Small intestine (tissue), 7 donors: ENCODE measurements around the gene FBXO10. TPM values are rescaled to one million over a fixed set of nuclear protein-coding genes. Genes with fewer than 3 reads are reported as not detected.

Source experiments
- DNase-seq, 2 donors: peaks; one replicate each; pipeline versions ENCODE4 v3.0.0 to v3.0.0-alpha.2; 2013
- FAIRE-seq: peaks from 2 replicates; lab custom pipeline; 2012; peaks lifted over from hg19 to GRCh38; lab: Jason Lieb, UNC
- H3K27ac ChIP-seq, 3 donors: one replicate each; pipeline ENCODE4 v1.5.1; 2013; ENCODE audit warnings: low read length in 2 of 3, mild to moderate bottlenecking in 2 of 3, control low read depth in 1 of 3, inconsistent platforms in 1 of 3, low read depth in 1 of 3, moderate library complexity in 1 of 3
- H3K27me3 ChIP-seq, 3 donors: one replicate each; pipeline ENCODE4 v1.6.1; 2013; ENCODE audit warnings: low read length in 3 of 3, inconsistent platforms in 1 of 3; ENCODE audit not compliant: control insufficient read depth in 3 of 3, insufficient read depth in 3 of 3
- H3K36me3 ChIP-seq, 3 donors: one replicate each; pipeline ENCODE4 v1.6.1; 2013; ENCODE audit warnings: low read length in 3 of 3, inconsistent platforms in 1 of 3, low read depth in 1 of 3, mild to moderate bottlenecking in 1 of 3, moderate library complexity in 1 of 3; ENCODE audit not compliant: control insufficient read depth in 3 of 3, insufficient read depth in 2 of 3
- H3K4me1 ChIP-seq, 3 donors: one replicate each; pipeline ENCODE4 v1.6.1; 2013; ENCODE audit warnings: low read length in 2 of 3, inconsistent platforms in 1 of 3, low read depth in 1 of 3, mild to moderate bottlenecking in 1 of 3, moderate library complexity in 1 of 3; ENCODE audit not compliant: control insufficient read depth in 3 of 3, insufficient read depth in 2 of 3
- H3K4me3 ChIP-seq, 3 donors: one replicate each; pipeline ENCODE4 v1.5.1; 2013; ENCODE audit warnings: low read length in 3 of 3, control low read depth in 1 of 3, inconsistent platforms in 1 of 3, low read depth in 1 of 3, mild to moderate bottlenecking in 1 of 3, moderate library complexity in 1 of 3
- H3K9me3 ChIP-seq, 2 donors: one replicate each; pipeline ENCODE4 v1.6.1; 2013; ENCODE audit warnings: low read depth in 1 of 2, low read length in 1 of 2; ENCODE audit not compliant: control insufficient read depth in 2 of 2, insufficient read depth in 1 of 2
- WGBS, 3 donors: extraction: QIAGEN DNeasy Blood & Tissue Kit; methylation state at CpG; one replicate each; pipeline ENCODE4 v1.1.7; 2013; 5-methylcytosine and 5-hydroxymethylcytosine counted together
- polyA plus RNA-seq, 4 donors: library from polyadenylated mRNA; stranded (reverse) in 3 of 4; unstranded in 1 of 4; fragments of 200-250 nt in 3 of 4; fragments of 120-200 nt in 1 of 4; gene quantifications; one replicate each; pipeline versions ENCODE4 v1.2.1 to v1.2.3, GENCODE V29; 2013
- donor health status: healthy with polysubstance abuse.
- donor health status: control.
- donor health status: control.
- donor health status: Bipolar disorder and iron deficiency.
- donor health status: healthy.

FBXO10 gene
- polyA plus RNA-seq, 4 donors, result 1.4 to 4.4 (median 2.4) TPM

GRCh38 chr9:37565661-37566618 is 10.2 kb downstream of the FBXO10 start:
- Histone ChIP-seq H3K9me3 (peaks cover 2 to 14% of the 10 kb centered on the region in 2 donors), H3K36me3 (peaks cover 0 to 2% (median 0%) of the 10 kb centered on the region in 3 donors), H3K27ac (no peak overlapping the region), H3K4me1 (no peaks in the 10 kb centered on the region), H3K4me3 (no peak overlapping the region), H3K27me3 (no peaks in the 10 kb centered on the region)
- no peak for DNase-seq
- 80 to 89% (median 89%) methylated on average over 7 of the region's 7 CpGs for WGBS, 3 donors
- no peak for FAIRE-seq

DNA sequence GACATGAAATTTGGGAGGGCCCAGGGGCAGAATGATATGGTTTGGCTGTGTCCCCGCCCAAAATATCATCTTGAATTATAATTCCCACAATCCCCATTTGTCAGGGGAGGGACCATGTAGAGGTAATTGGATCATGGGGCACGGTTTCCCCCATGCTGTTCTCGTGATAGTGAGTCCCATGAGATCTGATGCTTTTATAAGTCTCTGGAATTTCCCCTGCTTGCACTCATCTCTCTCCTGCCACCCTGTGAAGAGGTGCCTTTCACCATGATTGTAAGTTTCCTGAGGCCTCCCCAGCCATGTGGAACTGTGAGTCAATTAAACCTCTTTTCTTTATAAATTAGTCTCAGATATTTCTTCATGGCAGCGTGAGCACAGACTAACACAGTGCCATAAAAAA is 11.3 kb downstream of the FBXO10 start:
- DNase-seq, result no peak
- WGBS, 3 donors, result 82 to 91% (median 90%) methylated on average over 4 of the region's 4 CpGs
- H3K36me3 ChIP-seq, result peaks cover 0 to 2% (median 0%) of the 10 kb centered on the region in 3 donors
- H3K4me3 ChIP-seq, result no peak overlapping the region
- no peak for FAIRE-seq
- H3K9me3 ChIP-seq, result peaks cover 2 to 14% of the 10 kb centered on the region in 2 donors
- no peaks in the 10 kb centered on the region for H3K4me1 ChIP-seq
- H3K27me3 ChIP-seq, result no peaks in the 10 kb centered on the region
- H3K27ac ChIP-seq, result no peak overlapping the region

DNA sequence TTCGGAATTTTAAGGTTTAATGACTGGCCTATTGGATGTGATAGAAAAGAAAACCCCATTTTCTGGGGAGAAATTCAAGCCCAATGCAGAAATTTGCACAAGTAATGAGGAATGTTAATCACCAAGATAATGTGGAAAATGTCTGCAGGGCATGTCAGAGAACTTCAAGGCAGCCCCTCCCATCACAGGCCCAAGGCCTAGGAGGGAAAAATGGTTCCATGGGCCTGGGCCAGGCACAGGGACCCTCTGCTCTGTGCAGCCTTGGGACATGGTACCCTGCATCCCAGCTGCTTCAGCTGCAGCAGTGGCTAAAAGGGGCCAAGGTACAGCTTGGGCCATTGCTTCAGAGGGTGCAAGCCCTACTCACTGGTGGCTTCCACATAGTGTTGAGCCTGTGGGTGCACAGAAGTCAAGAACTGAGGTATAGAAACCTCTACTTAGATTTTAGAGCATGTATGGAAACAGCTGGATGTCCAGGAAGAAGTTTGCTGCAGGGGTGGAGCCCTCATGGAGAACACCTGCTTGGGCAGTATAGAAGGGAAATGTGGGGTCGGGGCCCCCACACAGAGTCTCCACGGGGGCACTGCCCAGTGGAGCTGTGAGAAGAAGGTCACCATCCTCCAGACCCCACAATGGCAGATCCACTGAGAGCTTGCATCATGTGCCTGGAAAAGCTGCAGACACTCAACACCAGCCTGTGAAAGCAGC is 12.2 kb downstream of the FBXO10 start:
- FAIRE-seq, result no peak
- no peak overlapping the region for H3K27ac ChIP-seq
- H3K27me3 ChIP-seq, result no peaks in the 10 kb centered on the region
- WGBS, 3 donors, result 64 to 82% (median 67%) methylated on average over 3 of the region's 3 CpGs
- H3K36me3 ChIP-seq, result peaks cover 0 to 2% (median 0%) of the 10 kb centered on the region in 3 donors
- DNase-seq, result no peak
- no peaks in the 10 kb centered on the region for H3K4me1 ChIP-seq
- no peak overlapping the region for H3K4me3 ChIP-seq
- peaks cover 2 to 14% of the 10 kb centered on the region in 2 donors for H3K9me3 ChIP-seq

DNA sequence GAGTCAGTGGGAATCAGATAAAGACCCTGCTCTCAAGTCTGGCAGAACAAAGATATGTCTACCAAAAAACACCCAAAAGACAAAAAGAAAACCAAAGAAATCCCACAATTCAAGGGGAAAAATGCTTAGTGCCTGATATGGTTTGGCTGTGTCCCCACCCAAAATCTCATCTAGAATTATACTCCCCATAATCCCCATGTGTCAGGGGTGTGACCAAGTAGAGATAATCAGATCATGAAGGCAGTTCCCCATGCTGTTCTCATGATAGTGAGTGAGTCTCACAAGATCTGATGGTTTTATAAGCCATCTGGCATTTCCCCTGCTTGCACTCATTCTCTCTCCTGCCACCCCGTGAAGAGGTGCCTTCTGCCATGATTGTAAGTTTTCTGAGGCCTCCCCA is 13.4 kb downstream of the FBXO10 start:
- WGBS, 3 donors, result 84 to 96% (median 84%) methylated on average over 1 of the region's 1 CpG
- Histone ChIP-seq H3K27me3 (no peaks in the 10 kb centered on the region), H3K9me3 (peaks cover 2 to 14% of the 10 kb centered on the region in 2 donors), H3K36me3 (peaks cover 0 to 2% (median 0%) of the 10 kb centered on the region in 3 donors), H3K4me1 (no peaks in the 10 kb centered on the region), H3K4me3 (no peak overlapping the region), H3K27ac (no peak overlapping the region)
- FAIRE-seq, result no peak
- DNase-seq, result no peak

DNA sequence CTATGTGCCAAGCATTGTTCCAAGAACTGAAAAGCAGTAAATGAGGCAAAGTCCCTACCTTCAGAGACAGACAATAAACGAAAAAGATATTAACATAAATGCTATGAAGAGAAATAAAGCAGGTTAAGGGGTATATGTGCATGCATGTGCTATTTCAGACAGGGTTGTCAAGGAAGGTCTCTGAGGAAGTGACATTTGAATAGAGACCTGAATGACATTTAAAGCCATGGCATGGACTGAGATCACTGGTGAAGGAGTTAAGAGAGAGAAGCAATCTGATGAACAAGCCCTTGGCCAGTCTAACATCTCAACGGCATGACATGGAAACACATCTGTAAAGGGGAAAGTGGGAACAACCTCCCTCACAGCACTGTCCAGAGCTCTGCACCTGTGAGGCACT is 14.5 kb downstream of the FBXO10 start:
- Histone ChIP-seq H3K4me1 (no peaks in the 10 kb centered on the region), H3K36me3 (peaks cover 0 to 2% (median 0%) of the 10 kb centered on the region in 3 donors), H3K27ac (no peak overlapping the region), H3K4me3 (no peak overlapping the region), H3K27me3 (no peaks in the 10 kb centered on the region), H3K9me3 (peaks cover 2 to 14% of the 10 kb centered on the region in 2 donors)
- DNase-seq (no peak), FAIRE-seq (no peak)
- 54 to 79% (median 64%) methylated on average over 2 of the region's 2 CpGs for WGBS, 3 donors

- 88 to 91% (median 91%) methylated on average over 5 of the region's 5 CpGs for WGBS, 3 donors
- FAIRE-seq (no peak), DNase-seq (no peak)
- Histone ChIP-seq H3K4me1 (no peaks in the 10 kb centered on the region), H3K27ac (no peak overlapping the region), H3K36me3 (peaks cover 0 to 2% (median 0%) of the 10 kb centered on the region in 3 donors), H3K4me3 (no peak overlapping the region), H3K27me3 (no peaks in the 10 kb centered on the region), H3K9me3 (peaks cover 2 to 13% of the 10 kb centered on the region in 2 donors)
Observed at GRCh38 chr9:37559855-37560592, 16.2 kb downstream of the FBXO10 start.

DNA sequence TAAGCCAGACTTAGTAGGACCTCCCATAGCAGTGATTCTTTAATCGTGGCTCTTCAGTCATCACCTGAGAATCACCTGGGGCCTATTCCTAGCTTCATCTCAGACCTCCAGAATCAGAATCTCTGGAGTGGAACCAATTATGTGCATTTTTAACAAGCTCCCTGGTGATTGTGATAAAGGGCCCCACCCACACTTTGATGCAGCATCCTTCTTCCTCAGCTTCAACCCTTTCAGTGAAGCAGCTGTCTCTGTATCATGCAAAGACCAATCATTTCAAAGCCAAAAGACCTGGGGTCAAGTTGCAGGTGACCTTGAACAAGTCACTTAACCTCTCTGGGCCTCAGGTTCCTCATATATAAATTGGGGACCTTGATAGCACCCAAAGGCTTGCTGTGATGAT is 17.1 kb downstream of the FBXO10 start:
- no peak overlapping the region for H3K27ac ChIP-seq
- no peak for FAIRE-seq
- WGBS, 3 donors, result 75 to 84% (median 80%) methylated on average over 1 of the region's 1 CpG
- H3K27me3 ChIP-seq, result no peaks in the 10 kb centered on the region
- H3K36me3 ChIP-seq, result peaks cover 0 to 2% (median 0%) of the 10 kb centered on the region in 3 donors
- peaks cover 2 to 4% of the 10 kb centered on the region in 2 donors for H3K9me3 ChIP-seq
- no peak for DNase-seq
- no peak overlapping the region for H3K4me3 ChIP-seq
- H3K4me1 ChIP-seq, result no peaks in the 10 kb centered on the region

DNA sequence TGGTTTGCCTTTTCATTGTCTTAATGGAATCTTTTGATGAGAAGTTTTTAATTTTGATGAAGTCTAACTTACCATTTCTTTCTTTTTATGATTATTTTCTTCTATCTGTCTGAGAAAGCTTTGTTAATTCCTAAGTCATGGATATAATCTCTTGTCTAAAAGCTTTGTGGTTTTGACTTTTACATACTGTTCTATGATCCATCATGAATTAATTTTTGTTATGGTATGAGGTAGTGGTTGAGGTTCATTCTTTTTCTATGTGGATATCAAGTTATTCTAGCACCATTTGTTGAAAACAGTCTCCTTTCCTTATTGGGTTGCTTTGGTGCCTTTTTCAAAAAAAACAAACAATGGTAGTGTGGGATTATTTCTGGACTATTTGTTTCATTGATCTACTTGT is 20.4 kb downstream of the FBXO10 start:
- DNase-seq (no peak), FAIRE-seq (no peak)
- Histone ChIP-seq H3K4me3 (no peak overlapping the region), H3K36me3 (no peaks in the 10 kb centered on the region), H3K4me1 (no peaks in the 10 kb centered on the region), H3K27me3 (no peaks in the 10 kb centered on the region), H3K9me3 (no peaks in the 10 kb centered on the region), H3K27ac (no peak overlapping the region)
